GM06990 (cell line): ENCODE results near the gene RBM38.

Source experiments
- DNase-seq: peaks from one replicate; pipeline ENCODE4 v3.0.0-alpha.2; 2011; ENCODE audit not compliant: insufficient read length; ENCODE audit errors: extremely low read depth
- H3K27me3 ChIP-seq: replicated peaks from 2 replicates; pipeline ENCODE4 v1.6.0; 2011; ENCODE audit warnings: low read length; ENCODE audit not compliant: control insufficient read depth, insufficient read depth
- H3K36me3 ChIP-seq: 2 replicates; pipeline ENCODE4 v1.5.1; 2011; ENCODE audit warnings: low read length; ENCODE audit not compliant: control insufficient read depth, insufficient read depth
- H3K4me3 ChIP-seq: replicated peaks from 2 replicates; pipeline ENCODE4 v1.5.1; 2011; ENCODE audit warnings: low read depth, mild to moderate bottlenecking, control low read depth, low read length
- CTCF ChIP-seq: IDR thresholded peaks from 2 replicates; pipeline ENCODE4 v1.5.1; 2011; ENCODE audit warnings: low read length, control low read depth, mild to moderate bottlenecking, inconsistent platforms; ENCODE audit not compliant: insufficient read depth, poor library complexity, severe bottlenecking

RBM38 gene

DNA sequence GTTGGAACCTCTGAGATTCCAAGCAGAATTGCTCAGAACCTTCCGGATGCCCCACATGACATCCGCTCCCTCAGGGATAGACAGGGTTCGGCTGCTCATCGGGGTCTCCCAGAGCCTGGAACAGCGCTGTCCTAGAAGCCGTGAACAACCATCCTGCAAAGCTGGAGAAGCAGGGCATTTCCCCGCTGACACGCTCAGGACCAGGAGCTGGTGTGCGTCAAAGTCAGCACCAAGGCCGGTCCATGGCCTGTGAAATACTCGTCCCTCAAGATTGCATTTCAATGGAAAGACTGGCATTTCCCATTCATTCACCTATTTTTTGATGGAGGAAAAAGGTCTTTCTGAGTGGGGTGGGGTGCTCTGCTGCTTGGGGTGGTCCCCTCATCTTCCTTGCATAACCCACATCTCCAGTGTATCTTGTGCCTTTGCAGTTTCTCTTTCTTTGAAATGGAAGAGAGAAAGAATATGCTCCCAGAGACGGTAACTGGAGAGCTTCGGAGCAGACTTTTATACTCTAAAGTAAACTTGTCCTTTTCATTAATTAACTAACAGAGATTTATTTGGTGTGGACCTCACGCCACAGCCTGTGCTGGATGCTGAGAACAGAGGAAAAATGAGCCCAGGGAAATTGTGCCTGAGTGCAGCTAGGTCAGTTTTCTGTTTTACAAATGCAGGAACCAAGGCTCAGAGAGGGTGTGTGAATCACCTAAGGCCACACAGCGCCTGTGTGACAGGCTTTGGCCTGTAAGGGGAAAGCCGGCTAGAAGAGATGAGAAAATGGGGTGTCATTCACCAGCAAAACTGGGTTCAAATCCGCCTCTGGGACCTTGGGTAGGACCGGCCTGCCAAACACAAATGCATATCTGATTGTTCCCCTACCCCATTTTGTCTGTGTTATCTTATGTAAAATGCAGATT is 52.4 kb downstream of the RBM38 start:
- DNase-seq, result no peak
- Histone ChIP-seq H3K27me3 (no peaks in the 10 kb centered on the region), H3K4me3 (no peak overlapping the region), H3K36me3 (no peaks in the 10 kb centered on the region)
- TF ChIP-seq CTCF, result no peak

GRCh38 chr20:57444394-57445048 is 53.3 kb downstream of the RBM38 start:
- Histone ChIP-seq H3K4me3 (no peak overlapping the region), H3K27me3 (no peaks in the 10 kb centered on the region), H3K36me3 (no peaks in the 10 kb centered on the region)
- DNase-seq, result no peak
- no peak for TF ChIP-seq CTCF

DNA sequence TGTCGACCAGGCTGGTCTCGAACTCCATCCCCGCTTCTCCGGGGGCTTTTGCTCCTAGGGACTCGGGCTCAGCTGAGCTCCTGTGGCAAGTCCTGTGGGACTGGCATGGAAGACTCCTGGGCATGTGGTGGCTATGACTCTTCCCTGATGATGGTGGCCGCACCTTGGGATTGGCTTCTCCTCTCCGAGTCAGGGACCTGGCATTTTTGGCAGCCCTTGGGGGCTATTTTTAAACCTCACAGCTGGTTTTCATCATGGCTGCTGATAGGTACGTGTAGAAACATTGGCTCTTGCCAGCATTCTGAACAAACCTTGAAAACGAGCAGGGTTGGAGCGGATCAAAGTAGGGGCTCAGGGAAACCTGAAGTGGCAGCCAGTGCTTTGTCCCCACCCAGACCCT is 54.1 kb downstream of the RBM38 start:
- no peak overlapping the region for H3K4me3 ChIP-seq
- no peaks in the 10 kb centered on the region for H3K36me3 ChIP-seq
- no peak for DNase-seq
- no peaks in the 10 kb centered on the region for H3K27me3 ChIP-seq
- TF ChIP-seq CTCF, result no peak

DNA sequence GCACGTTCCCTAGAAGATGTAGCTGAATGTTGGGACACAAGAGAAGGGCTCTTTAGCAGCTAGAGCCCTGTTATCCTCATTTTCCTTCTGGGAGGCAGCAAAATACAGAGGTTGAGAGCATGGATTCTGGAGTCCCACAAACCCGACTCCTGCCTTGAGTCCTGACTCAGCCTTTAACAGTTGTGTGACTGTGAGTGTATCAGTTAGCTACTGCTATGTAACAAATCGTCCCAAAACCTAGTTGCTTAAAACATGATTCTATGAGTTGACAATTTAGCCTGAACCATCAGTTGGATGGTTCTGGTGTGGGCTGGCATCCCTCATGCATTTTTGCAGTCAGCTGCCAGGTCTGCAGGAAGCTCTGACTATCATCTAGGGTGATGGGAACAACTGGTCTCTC is 54.6 kb downstream of the RBM38 start:
- Histone ChIP-seq H3K27me3 (no peaks in the 10 kb centered on the region), H3K36me3 (no peaks in the 10 kb centered on the region), H3K4me3 (no peak overlapping the region)
- no peak for DNase-seq
- TF ChIP-seq CTCF, result no peak

GRCh38 chr20:57448764-57449354 is 57.7 kb downstream of the RBM38 start:
- no peak for TF ChIP-seq CTCF
- no peak overlapping the region for H3K4me3 ChIP-seq
- H3K36me3 ChIP-seq, result no peaks in the 10 kb centered on the region
- H3K27me3 ChIP-seq, result no peaks in the 10 kb centered on the region
- no peak for DNase-seq
